ENCODE data around the gene FAM110D. TPM values are rescaled to one million over a fixed set of nuclear protein-coding genes. Genes with fewer than 3 reads are reported as not detected.
A peak's percentile ranks its signal among the peaks of the same experiment; 100 is the strongest.

The FAM110D gene
- total RNA-seq, 1 experiment from 2014 or later = not detected

DNA sequence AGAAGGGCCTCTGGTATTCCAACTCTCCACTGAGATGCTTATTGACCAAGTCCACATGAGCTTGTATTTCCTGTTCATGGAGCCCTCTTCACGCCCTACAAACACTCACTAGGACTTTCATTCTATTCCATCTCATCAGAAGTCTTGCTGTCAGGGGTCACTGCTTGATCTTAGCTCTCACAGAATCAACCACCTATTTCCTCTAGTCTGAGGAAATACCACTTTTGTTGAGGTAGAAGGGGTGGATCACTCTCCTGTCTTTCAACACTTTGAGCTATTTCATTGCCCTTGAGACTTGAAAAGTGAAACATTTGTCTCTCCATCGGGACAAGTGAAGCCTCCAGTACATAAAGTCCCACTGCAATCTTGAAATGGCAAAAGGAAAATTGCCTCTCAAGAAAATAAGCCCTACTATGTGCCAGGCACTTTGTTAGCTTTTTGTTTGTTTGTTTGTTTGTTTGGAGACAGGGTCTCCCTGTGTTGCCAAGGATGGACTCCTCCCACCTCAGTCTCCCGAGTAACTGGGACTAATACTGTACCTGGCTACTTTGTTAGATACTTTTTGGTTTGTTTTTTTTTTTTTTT is 19.8 kb upstream of the FAM110D start:
- Histone ChIP-seq H2AFZ (ENCODE audit: low read length) (no peak overlapping the region), H3K9me2 (replicated peaks; ENCODE audit: insufficient read depth, low read length) (no peaks in the 10 kb centered on the region), H3K4me1 (ENCODE audit: low read length) (no peaks in the 10 kb centered on the region), H3K79me2 (ENCODE audit: low read length) (no peaks in the 10 kb centered on the region), H3K9ac (ENCODE audit: low read length) (no peak overlapping the region), H3K9me3 (ENCODE audit: low read length) (no peaks in the 10 kb centered on the region), H3K4me3 (ENCODE audit: low read length) (no peak overlapping the region), H3K27me3 (ENCODE audit: low read length) (no peaks in the 10 kb centered on the region), H3K27ac (ENCODE audit: low read length) (no peak overlapping the region), H3K4me2 (ENCODE audit: low read depth, low read length, poor library complexity, severe bottlenecking) (no peak overlapping the region), H3K36me3 (ENCODE audit: insufficient read depth, low read length) (no peaks in the 10 kb centered on the region), H4K20me1 (ENCODE audit: insufficient read depth, low read depth, low read length) (no peaks in the 10 kb centered on the region)
- no peak for DNase-seq

DNA sequence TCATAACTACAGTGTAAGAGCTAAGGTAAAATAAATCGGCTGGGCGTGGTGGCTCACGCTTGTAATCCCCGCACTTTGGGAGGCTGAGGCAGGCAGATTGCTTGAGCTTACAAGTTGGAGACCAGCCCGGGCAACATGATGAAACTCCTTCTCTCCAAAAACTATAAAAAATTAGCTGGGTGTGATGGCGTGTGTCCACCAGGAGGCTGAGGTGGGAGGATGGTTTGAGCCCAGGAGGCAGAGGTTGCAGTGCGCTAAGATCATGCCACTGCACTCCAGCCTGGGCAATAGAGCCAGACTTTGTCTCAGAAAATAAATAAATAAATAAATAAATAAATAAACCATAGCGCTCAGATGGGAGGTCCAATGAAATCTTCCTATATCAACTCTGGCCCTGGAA is 16.7 kb upstream of the FAM110D start:
- H3K4me3 ChIP-seq (ENCODE audit: low read length) = no peak overlapping the region
- H2AFZ ChIP-seq (ENCODE audit: low read length) = no peak overlapping the region
- H3K9me2 ChIP-seq (replicated peaks; ENCODE audit: insufficient read depth, low read length) = no peaks in the 10 kb centered on the region
- no peaks in the 10 kb centered on the region for H3K27me3 ChIP-seq (ENCODE audit: low read length)
- no peak for DNase-seq
- H4K20me1 ChIP-seq (ENCODE audit: insufficient read depth, low read depth, low read length) = no peaks in the 10 kb centered on the region
- H3K4me1 ChIP-seq (ENCODE audit: low read length) = no peaks in the 10 kb centered on the region
- H3K36me3 ChIP-seq (ENCODE audit: insufficient read depth, low read length) = no peaks in the 10 kb centered on the region
- no peak overlapping the region for H3K9ac ChIP-seq (ENCODE audit: low read length)
- H3K79me2 ChIP-seq (ENCODE audit: low read length) = no peaks in the 10 kb centered on the region
- H3K9me3 ChIP-seq (ENCODE audit: low read length) = no peaks in the 10 kb centered on the region
- H3K27ac ChIP-seq (ENCODE audit: low read length) = no peak overlapping the region
- no peak overlapping the region for H3K4me2 ChIP-seq (ENCODE audit: low read depth, low read length, poor library complexity, severe bottlenecking)

DNA sequence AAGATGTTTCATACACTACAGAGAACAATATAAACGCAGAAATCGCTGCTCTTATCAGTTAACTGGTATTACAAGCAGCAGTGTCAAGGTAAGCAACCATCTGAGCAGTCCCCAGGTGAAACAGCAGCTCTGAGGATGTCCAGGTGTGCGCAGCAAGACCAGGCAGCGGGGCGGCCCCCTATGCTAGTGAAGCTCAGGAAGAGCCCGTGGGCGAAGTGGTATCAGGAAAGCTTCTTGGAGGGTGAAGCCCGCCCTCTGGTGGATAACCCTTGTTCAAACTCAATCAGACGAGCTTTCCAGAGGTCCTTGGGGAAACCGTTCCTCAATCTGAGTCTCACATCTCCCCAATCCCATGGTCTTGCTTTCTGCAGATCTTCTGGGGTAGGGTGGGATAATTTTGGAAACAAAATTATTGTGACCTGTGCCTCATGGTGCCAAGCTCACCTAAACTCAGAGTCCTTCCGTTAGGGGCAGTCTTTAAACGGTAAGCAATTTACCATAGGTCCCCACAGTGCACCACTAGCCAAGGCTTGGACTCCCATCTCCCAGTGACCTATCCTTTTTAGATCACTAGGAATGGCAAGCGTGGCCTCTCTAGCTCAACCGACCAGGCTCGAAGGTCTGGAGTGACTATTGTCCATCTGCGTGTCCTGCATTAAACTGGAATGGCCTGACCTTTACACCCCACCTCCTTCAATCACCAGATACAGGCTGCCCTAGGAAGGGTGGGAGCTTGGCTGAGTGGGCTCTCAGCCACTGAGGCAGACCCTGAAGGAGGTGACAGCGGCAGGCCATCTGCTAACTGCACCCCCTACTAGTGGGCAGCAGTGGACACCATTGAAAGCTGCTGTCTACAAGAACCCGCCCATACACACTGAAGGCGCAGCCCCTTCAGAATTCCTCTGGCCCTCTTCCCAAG is 13.6 kb upstream of the FAM110D start:
- H4K20me1 ChIP-seq (ENCODE audit: insufficient read depth, low read depth, low read length) = no peaks in the 10 kb centered on the region
- no peak overlapping the region for H2AFZ ChIP-seq (ENCODE audit: low read length)
- H3K4me2 ChIP-seq (ENCODE audit: low read depth, low read length, poor library complexity, severe bottlenecking) = no peak overlapping the region
- H3K79me2 ChIP-seq (ENCODE audit: low read length) = no peaks in the 10 kb centered on the region
- H3K4me3 ChIP-seq (ENCODE audit: low read length) = no peak overlapping the region
- H3K27me3 ChIP-seq (ENCODE audit: low read length) = no peaks in the 10 kb centered on the region
- H3K4me1 ChIP-seq (ENCODE audit: low read length) = no peaks in the 10 kb centered on the region
- no peaks in the 10 kb centered on the region for H3K9me2 ChIP-seq (replicated peaks; ENCODE audit: insufficient read depth, low read length)
- peak; percentile 86 for DNase-seq
- H3K9ac ChIP-seq (ENCODE audit: low read length) = no peak overlapping the region
- no peaks in the 10 kb centered on the region for H3K9me3 ChIP-seq (ENCODE audit: low read length)
- no peak overlapping the region for H3K27ac ChIP-seq (ENCODE audit: low read length)
- no peaks in the 10 kb centered on the region for H3K36me3 ChIP-seq (ENCODE audit: insufficient read depth, low read length)

GRCh38 chr1:26145960-26146294 is 13.0 kb upstream of the FAM110D start:
- Histone ChIP-seq H3K4me2 (ENCODE audit: low read depth, low read length, poor library complexity, severe bottlenecking) (no peak overlapping the region), H3K9ac (ENCODE audit: low read length) (no peak overlapping the region), H3K79me2 (ENCODE audit: low read length) (no peaks in the 10 kb centered on the region), H3K36me3 (ENCODE audit: insufficient read depth, low read length) (no peaks in the 10 kb centered on the region), H3K27me3 (ENCODE audit: low read length) (no peaks in the 10 kb centered on the region), H3K27ac (ENCODE audit: low read length) (no peak overlapping the region), H2AFZ (ENCODE audit: low read length) (no peak overlapping the region), H3K4me1 (ENCODE audit: low read length) (no peaks in the 10 kb centered on the region), H3K4me3 (ENCODE audit: low read length) (no peak overlapping the region), H3K9me3 (ENCODE audit: low read length) (no peaks in the 10 kb centered on the region), H4K20me1 (ENCODE audit: insufficient read depth, low read depth, low read length) (no peaks in the 10 kb centered on the region), H3K9me2 (replicated peaks; ENCODE audit: insufficient read depth, low read length) (no peaks in the 10 kb centered on the region)
- no peak for DNase-seq

GRCh38 chr1:26148887-26149286 is 10.0 kb upstream of the FAM110D start:
- DNase-seq = no peak
- H4K20me1 ChIP-seq (ENCODE audit: insufficient read depth, low read depth, low read length) = no peaks in the 10 kb centered on the region
- no peak overlapping the region for H3K4me3 ChIP-seq (ENCODE audit: low read length)
- no peak overlapping the region for H3K9ac ChIP-seq (ENCODE audit: low read length)
- no peak overlapping the region for H2AFZ ChIP-seq (ENCODE audit: low read length)
- no peaks in the 10 kb centered on the region for H3K9me3 ChIP-seq (ENCODE audit: low read length)
- H3K36me3 ChIP-seq (ENCODE audit: insufficient read depth, low read length) = no peaks in the 10 kb centered on the region
- H3K4me2 ChIP-seq (ENCODE audit: low read depth, low read length, poor library complexity, severe bottlenecking) = no peak overlapping the region
- no peaks in the 10 kb centered on the region for H3K4me1 ChIP-seq (ENCODE audit: low read length)
- H3K9me2 ChIP-seq (replicated peaks; ENCODE audit: insufficient read depth, low read length) = no peaks in the 10 kb centered on the region
- H3K27me3 ChIP-seq (ENCODE audit: low read length) = no peaks in the 10 kb centered on the region
- no peaks in the 10 kb centered on the region for H3K79me2 ChIP-seq (ENCODE audit: low read length)
- H3K27ac ChIP-seq (ENCODE audit: low read length) = no peak overlapping the region

- Histone ChIP-seq H3K9ac (ENCODE audit: low read length) (no peak overlapping the region), H3K79me2 (ENCODE audit: low read length) (no peaks in the 10 kb centered on the region), H3K9me3 (ENCODE audit: low read length) (no peaks in the 10 kb centered on the region), H3K4me3 (ENCODE audit: low read length) (no peak overlapping the region), H3K4me2 (ENCODE audit: low read depth, low read length, poor library complexity, severe bottlenecking) (no peak overlapping the region), H3K4me1 (ENCODE audit: low read length) (no peaks in the 10 kb centered on the region), H3K36me3 (ENCODE audit: insufficient read depth, low read length) (no peaks in the 10 kb centered on the region), H4K20me1 (ENCODE audit: insufficient read depth, low read depth, low read length) (no peaks in the 10 kb centered on the region), H3K9me2 (replicated peaks; ENCODE audit: insufficient read depth, low read length) (no peaks in the 10 kb centered on the region), H3K27me3 (ENCODE audit: low read length) (no peaks in the 10 kb centered on the region), H2AFZ (ENCODE audit: low read length) (no peak overlapping the region), H3K27ac (ENCODE audit: low read length) (no peak overlapping the region)
- DNase-seq = no peak
These were observed 4.8 kb upstream of the FAM110D start for GRCh38 chr1:26153966-26154532.

DNA sequence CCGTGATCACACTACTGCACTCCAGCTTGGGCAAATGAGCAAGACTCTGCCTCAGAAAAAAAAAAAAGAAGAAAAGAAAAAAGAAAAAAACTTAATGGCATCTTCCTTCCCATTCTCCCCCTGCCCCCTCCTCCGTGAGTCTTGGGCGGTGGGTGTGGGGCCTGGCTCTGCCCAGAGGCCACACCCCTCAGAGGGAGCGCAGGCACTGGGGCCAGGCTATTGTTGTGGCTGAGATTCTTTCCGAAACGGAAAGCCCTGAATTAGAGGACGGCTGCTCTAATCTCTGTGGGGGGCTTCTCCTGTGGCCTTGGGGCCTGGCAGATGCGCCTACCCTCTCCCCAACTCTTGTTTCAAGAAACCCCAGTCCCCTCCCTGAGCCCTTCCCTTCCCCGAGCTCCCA is 4.1 kb upstream of the FAM110D start:
- Histone ChIP-seq H3K4me2 (ENCODE audit: low read depth, low read length, poor library complexity, severe bottlenecking) (no peak overlapping the region), H3K36me3 (ENCODE audit: insufficient read depth, low read length) (no peaks in the 10 kb centered on the region), H3K79me2 (ENCODE audit: low read length) (no peaks in the 10 kb centered on the region), H3K9me2 (replicated peaks; ENCODE audit: insufficient read depth, low read length) (no peaks in the 10 kb centered on the region), H2AFZ (ENCODE audit: low read length) (no peak overlapping the region), H3K4me3 (ENCODE audit: low read length) (no peak overlapping the region), H3K27ac (ENCODE audit: low read length) (no peak overlapping the region), H4K20me1 (ENCODE audit: insufficient read depth, low read depth, low read length) (no peaks in the 10 kb centered on the region), H3K4me1 (ENCODE audit: low read length) (no peaks in the 10 kb centered on the region), H3K9me3 (ENCODE audit: low read length) (no peaks in the 10 kb centered on the region), H3K9ac (ENCODE audit: low read length) (no peak overlapping the region), H3K27me3 (ENCODE audit: low read length) (no peaks in the 10 kb centered on the region)
- DNase-seq = no peak

DNA sequence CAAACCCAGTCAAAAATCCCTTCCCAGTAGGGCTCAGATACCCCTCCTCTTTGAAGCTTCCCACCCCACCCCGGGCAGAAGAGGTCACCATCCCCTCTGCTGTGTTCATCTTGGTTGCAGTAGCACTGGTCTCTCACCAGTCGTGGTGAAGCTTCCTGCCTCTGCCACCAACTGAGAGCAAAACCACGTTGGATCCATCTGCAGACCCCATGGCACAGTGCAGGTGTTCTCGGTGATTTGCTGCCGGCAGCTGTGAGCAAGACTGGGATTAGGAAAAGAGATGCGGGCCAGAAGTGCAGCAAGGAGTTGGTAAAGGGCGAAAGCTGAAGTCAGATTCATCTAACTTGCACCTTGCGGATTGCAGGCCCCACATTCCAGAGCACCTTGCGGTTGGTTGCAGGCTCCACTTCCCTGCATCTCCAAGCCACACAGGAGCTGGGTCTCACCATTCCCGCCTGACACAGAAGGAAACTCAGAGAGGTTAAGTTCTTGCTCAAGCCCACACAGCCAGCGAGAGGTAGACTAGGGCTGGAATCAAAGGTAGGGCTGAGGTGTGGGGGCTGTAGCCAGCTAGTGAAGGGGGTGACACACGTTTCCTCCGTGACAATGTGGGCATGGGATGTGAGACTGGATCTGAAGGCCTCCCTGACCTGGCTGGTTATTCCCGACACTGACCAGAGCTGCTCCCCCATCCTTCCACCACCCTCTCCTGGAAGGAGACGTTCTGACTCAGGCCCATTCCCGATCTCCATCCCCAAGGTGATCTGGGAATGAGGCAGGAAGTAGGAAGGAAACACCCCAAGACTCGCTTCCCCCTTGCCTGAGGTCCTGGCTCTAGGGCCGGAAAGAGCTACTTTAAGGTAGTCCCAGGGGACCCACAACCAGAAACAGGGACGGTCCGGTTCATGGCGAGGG is 3.3 kb upstream of the FAM110D start:
- Histone ChIP-seq H3K9ac (ENCODE audit: low read length) (no peak overlapping the region), H3K27ac (ENCODE audit: low read length) (no peak overlapping the region), H3K27me3 (ENCODE audit: low read length) (no peaks in the 10 kb centered on the region), H3K4me1 (ENCODE audit: low read length) (no peaks in the 10 kb centered on the region), H3K9me2 (replicated peaks; ENCODE audit: insufficient read depth, low read length) (no peaks in the 10 kb centered on the region), H3K9me3 (ENCODE audit: low read length) (no peaks in the 10 kb centered on the region), H3K79me2 (ENCODE audit: low read length) (no peaks in the 10 kb centered on the region), H4K20me1 (ENCODE audit: insufficient read depth, low read depth, low read length) (no peaks in the 10 kb centered on the region), H3K4me3 (ENCODE audit: low read length) (no peak overlapping the region), H3K4me2 (ENCODE audit: low read depth, low read length, poor library complexity, severe bottlenecking) (no peak overlapping the region), H3K36me3 (ENCODE audit: insufficient read depth, low read length) (no peaks in the 10 kb centered on the region), H2AFZ (ENCODE audit: low read length) (no peak overlapping the region)
- DNase-seq = no peak

All from Karpas-422 (cell line).